ENCODE results near the gene NFIC. TPM values are rescaled to one million over a fixed set of nuclear protein-coding genes. Genes with fewer than 3 reads are reported as not detected.
"Not testable (repeated sequence)": the region's sequence is repeated elsewhere in the genome, so short reads cannot be mapped to it uniquely, and the experiment has no call there.

NFIC gene
- total and polyA plus RNA-seq, 10 of the 15 experiments (the other 5 are each of a cell fraction or from before 2014, with no cell fraction given), result 0.71 to 53.5 (median 10.2) TPM

DNA sequence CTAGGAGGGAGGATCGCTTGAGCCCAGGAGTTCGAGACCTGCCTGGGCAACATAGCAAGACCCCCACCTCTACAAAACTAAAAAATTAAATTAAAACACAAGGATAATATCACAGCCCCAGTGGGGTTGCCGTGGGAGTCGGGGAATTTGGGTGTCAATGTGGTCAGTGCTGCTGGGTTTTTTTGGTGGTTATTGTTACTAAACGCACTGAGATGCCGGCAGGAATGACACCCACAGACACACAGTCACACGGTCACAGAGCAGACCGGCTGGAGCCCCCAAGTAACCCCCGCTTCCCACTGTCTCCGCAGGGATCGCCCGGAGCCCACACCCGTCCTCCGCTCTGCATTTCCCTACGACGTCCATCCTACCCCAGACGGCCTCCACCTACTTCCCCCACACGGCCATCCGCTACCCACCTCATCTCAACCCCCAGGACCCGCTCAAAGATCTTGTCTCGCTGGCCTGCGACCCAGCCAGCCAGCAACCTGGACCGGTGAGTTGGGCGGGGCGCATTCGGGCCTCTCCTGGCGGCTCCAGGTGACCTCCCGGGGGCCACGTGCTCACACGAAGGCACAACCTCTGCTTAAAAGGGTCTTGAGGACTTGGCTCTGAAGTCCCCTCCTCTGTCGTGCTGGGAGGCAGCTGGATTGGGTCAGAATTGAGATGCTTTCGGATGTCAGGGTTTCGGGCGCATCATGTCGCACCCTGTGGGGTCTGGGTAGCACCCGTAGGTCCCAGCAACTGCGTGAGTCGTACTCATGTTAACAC lies 86.0 kb downstream of the NFIC start:
- POLR2A ChIA-PET, result interaction anchor here (0.6 kb wide), 2 partner anchors 271 to 463 kb away, joined by 3 read pairs; no protein-coding TSS in a partner anchor
- no peak for TF ChIP-seq HDAC6 (IDR thresholded peaks at IDR 0.05; ENCODE audit: unreplicated experiment)
- no peak for TF ChIP-seq YBX1 (IDR thresholded peaks at IDR 0.05)
- no peak for TF ChIP-seq KDM1A (IDR thresholded peaks at IDR 0.05; ENCODE audit: borderline replicate concordance)
- no peak for TF ChIP-seq CREB1 (IDR thresholded peaks at IDR 0.05; ENCODE audit: low read depth)
- Histone ChIP-seq H3K36me3 (ENCODE audit: control insufficient read depth in 2 of 2, insufficient read depth in 2 of 2, low read length in 1 of 2) (peaks cover 12 to 32% of the 10 kb centered on the region in 2 experiments; a peak in 3 of 4 replicates), H3K9me3 (replicated peaks; ENCODE audit: control insufficient read depth, insufficient read depth, low read length) (no peaks in the 10 kb centered on the region), H4K20me1 (ENCODE audit: control insufficient read depth, insufficient read depth) (no peaks in the 10 kb centered on the region), H3K79me2 (ENCODE audit: control insufficient read depth, insufficient read depth, low read length) (no peaks in the 10 kb centered on the region), H3K27ac (ENCODE audit: control insufficient read depth, insufficient read depth) (no peak overlapping the region), H3K4me1 (ENCODE audit: control insufficient read depth, insufficient read depth, low read length) (no peaks in the 10 kb centered on the region), H3K4me3 (no peak overlapping the region), H3K4me2 (ENCODE audit: control insufficient read depth, insufficient read depth) (no peak overlapping the region), H3K27me3 (replicated peaks in 1 of 2; ENCODE audit: control insufficient read depth in 2 of 2, insufficient read depth in 2 of 2, low read length in 1 of 2) (no peaks in the 10 kb centered on the region), H2AFZ (ENCODE audit: control insufficient read depth, low read depth, low read length) (no peak overlapping the region), H3K9ac (ENCODE audit: control insufficient read depth, insufficient read depth, low read length) (no peak overlapping the region)
- 84% methylated on average over 38 of the region's 38 CpGs for WGBS (ENCODE audit: insufficient coverage, insufficient replicate concordance, low lambda C conversion rate, missing lambda C conversion rate)
- FAIRE-seq, result no peak
- CTCF ChIA-PET, result no interaction called here
- no peak for DNase-seq (ENCODE audit: low read depth, low spot score)
- in situ Hi-C loops (cut with MboI) (no loop called here), intact Hi-C loops (cut with micrococcal nuclease; ENCODE audit: unreplicated experiment) (no loop called here)
- SMC1A ChIA-PET (ENCODE audit: uncharacterized antibody, unreplicated experiment), result interaction anchor here (0.6 kb wide), 2 partner anchors 64 to 255 kb away, joined by 3 to 4 read pairs; no protein-coding TSS in a partner anchor
- ATAC-seq, result no peak
- RAD21 ChIA-PET (ENCODE audit: unreplicated experiment), result no interaction called here
- no TSS peak for BruUV-seq (replicated peaks)

DNA sequence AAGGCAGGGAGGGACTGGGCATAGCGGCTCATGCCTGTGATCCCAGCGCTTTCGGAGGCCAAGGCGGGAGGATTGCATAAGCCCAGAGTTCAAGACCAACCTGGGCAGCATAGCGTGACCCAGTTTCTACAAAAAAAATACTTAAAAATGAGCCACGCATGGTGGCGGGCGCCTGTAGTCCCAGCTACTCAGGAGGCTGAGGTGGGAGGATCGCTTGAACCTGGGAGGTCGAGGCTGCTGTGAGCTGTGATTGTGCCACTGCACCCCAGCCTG lies 86.5 kb downstream of the NFIC start:
- H3K36me3 ChIP-seq (ENCODE audit: control insufficient read depth in 2 of 2, insufficient read depth in 2 of 2, low read length in 1 of 2), result peaks cover 12 to 31% of the 10 kb centered on the region in 2 experiments; a peak in 3 of 4 replicates
- FAIRE-seq; H3K4me2 ChIP-seq (ENCODE audit: control insufficient read depth, insufficient read depth); RAD21 ChIA-PET (ENCODE audit: unreplicated experiment); H3K9ac ChIP-seq (ENCODE audit: control insufficient read depth, insufficient read depth, low read length); H4K20me1 ChIP-seq (ENCODE audit: control insufficient read depth, insufficient read depth); ATAC-seq; in situ Hi-C loops (cut with MboI); H3K4me3 ChIP-seq; H2AFZ ChIP-seq (ENCODE audit: control insufficient read depth, low read depth, low read length); POLR2A ChIA-PET; H3K27ac ChIP-seq (ENCODE audit: control insufficient read depth, insufficient read depth); H3K4me1 ChIP-seq (ENCODE audit: control insufficient read depth, insufficient read depth, low read length); DNase-seq (ENCODE audit: low read depth, low spot score); H3K79me2 ChIP-seq (ENCODE audit: control insufficient read depth, insufficient read depth, low read length); BruUV-seq (replicated peaks); H3K27me3 ChIP-seq (replicated peaks in 1 of 2; ENCODE audit: control insufficient read depth in 2 of 2, insufficient read depth in 2 of 2, low read length in 1 of 2); intact Hi-C loops (cut with micrococcal nuclease; ENCODE audit: unreplicated experiment); H3K9me3 ChIP-seq (replicated peaks; ENCODE audit: control insufficient read depth, insufficient read depth, low read length); CTCF ChIA-PET: not testable (repeated sequence)
- SMC1A ChIA-PET (ENCODE audit: uncharacterized antibody, unreplicated experiment), result interaction anchor here (0.6 kb wide), 1 partner anchor 255 kb away, joined by 3 read pairs; no protein-coding TSS in a partner anchor
- WGBS (ENCODE audit: insufficient coverage, insufficient replicate concordance, low lambda C conversion rate, missing lambda C conversion rate), result 99% methylated on average over 10 of the region's 10 CpGs
